GM18858 (cell line): Measurements from ENCODE around the gene ANGPT4.
"Not testable (repeated sequence)": the region's sequence is repeated elsewhere in the genome, so short reads cannot be mapped to it uniquely, and the experiment has no call there.

Source experiments
- ATAC-seq: cut with Tn5 transposase; IDR thresholded peaks from one replicate; pipeline ENCODE4 v1.9.1; 2021; ENCODE audit not compliant: unreplicated experiment

ANGPT4 gene

GRCh38 chr20:906703-907270 is 9.3 kb downstream of the ANGPT4 start:
- no peak for ATAC-seq

- no peak for ATAC-seq
Measured at GRCh38 chr20:906001-906520, 10.1 kb downstream of the ANGPT4 start.

GRCh38 chr20:905396-905961 is 10.7 kb downstream of the ANGPT4 start:
- ATAC-seq = no peak

GRCh38 chr20:904039-904545 is 12.0 kb downstream of the ANGPT4 start:
- no peak for ATAC-seq

GRCh38 chr20:897436-897835 is 18.7 kb downstream of the ANGPT4 start:
- not testable (repeated sequence) for ATAC-seq

- no peak for ATAC-seq
Measured at GRCh38 chr20:896501-897025, 19.6 kb downstream of the ANGPT4 start.

- not testable (repeated sequence) for ATAC-seq
Measured at GRCh38 chr20:892371-892770, 23.8 kb downstream of the ANGPT4 start.

- ATAC-seq = no peak
Measured at GRCh38 chr20:891706-892080, 24.4 kb downstream of the ANGPT4 start.

- ATAC-seq = no peak
Measured at GRCh38 chr20:891058-891705, 25.0 kb downstream of the ANGPT4 start.

GRCh38 chr20:890666-891057 is 25.5 kb downstream of the ANGPT4 start:
- ATAC-seq = no peak

- ATAC-seq = no peak
Measured at GRCh38 chr20:889932-890463, 26.1 kb downstream of the ANGPT4 start.

- no peak for ATAC-seq
Measured at GRCh38 chr20:889106-889505, 27.0 kb downstream of the ANGPT4 start.

GRCh38 chr20:888057-888456 is 28.1 kb downstream of the ANGPT4 start:
- no peak for ATAC-seq

GRCh38 chr20:887137-887536 is 29.0 kb downstream of the ANGPT4 start:
- ATAC-seq = no peak

- no peak for ATAC-seq
Measured at GRCh38 chr20:884983-885952, 30.9 kb downstream of the ANGPT4 start.

GRCh38 chr20:881783-882144 is 34.4 kb downstream of the ANGPT4 start:
- no peak for ATAC-seq

- ATAC-seq = no peak
Measured at GRCh38 chr20:881051-881782, 34.9 kb downstream of the ANGPT4 start.

- no peak for ATAC-seq
Measured at GRCh38 chr20:879626-880025, 36.5 kb downstream of the ANGPT4 start.

GRCh38 chr20:878511-879307 is 37.4 kb downstream of the ANGPT4 start:
- ATAC-seq = no peak
